HG02884 (cell line): ENCODE data around the gene MSMP.

Experiments used
- ATAC-seq: cut with Tn5 transposase; IDR thresholded peaks from one replicate; pipeline ENCODE4 v1.9.1; 2021; ENCODE audit warnings: mild to moderate bottlenecking, moderate library complexity; ENCODE audit not compliant: unreplicated experiment

Gene MSMP

GRCh38 chr9:35726931-35727330 lies 27.1 kb downstream of the MSMP start:
- no peak for ATAC-seq

GRCh38 chr9:35725362-35725761 lies 28.7 kb downstream of the MSMP start:
- ATAC-seq, result no peak

- no peak for ATAC-seq
Observed at GRCh38 chr9:35723908-35724307, 30.2 kb downstream of the MSMP start.

GRCh38 chr9:35723426-35723825 lies 30.6 kb downstream of the MSMP start:
- no peak for ATAC-seq

GRCh38 chr9:35719546-35719945 lies 34.5 kb downstream of the MSMP start:
- no peak for ATAC-seq

GRCh38 chr9:35718721-35719511 lies 35.2 kb downstream of the MSMP start:
- ATAC-seq, result no peak

GRCh38 chr9:35717132-35717870 lies 36.8 kb downstream of the MSMP start:
- no peak for ATAC-seq

- no peak for ATAC-seq
Observed at GRCh38 chr9:35716230-35716629, 37.8 kb downstream of the MSMP start.

GRCh38 chr9:35714579-35715252 lies 39.4 kb downstream of the MSMP start:
- ATAC-seq, result no peak

- ATAC-seq, result no peak
Observed at GRCh38 chr9:35714123-35714522, 40.0 kb downstream of the MSMP start.

GRCh38 chr9:35713578-35713977 lies 40.5 kb downstream of the MSMP start:
- ATAC-seq, result no peak

- no peak for ATAC-seq
Observed at GRCh38 chr9:35712762-35713400, 41.2 kb downstream of the MSMP start.

- no peak for ATAC-seq
Observed at GRCh38 chr9:35711501-35712428, 42.3 kb downstream of the MSMP start.

GRCh38 chr9:35710818-35711500 lies 43.1 kb downstream of the MSMP start:
- no peak for ATAC-seq

- ATAC-seq, result no peak
Observed at GRCh38 chr9:35708146-35708545, 45.9 kb downstream of the MSMP start.

GRCh38 chr9:35706951-35707350 lies 47.1 kb downstream of the MSMP start:
- no peak for ATAC-seq

GRCh38 chr9:35705836-35706430 lies 48.1 kb downstream of the MSMP start:
- no peak for ATAC-seq

- no peak for ATAC-seq
Observed at GRCh38 chr9:35705372-35705771, 48.7 kb downstream of the MSMP start.
